Retinal pigment epithelial cell (primary cell): Measurements from ENCODE around the gene TPSAB1.
"Not testable (repeated sequence)": the region's sequence is repeated elsewhere in the genome, so short reads cannot be mapped to it uniquely, and the experiment has no call there.

Source experiments
- DNase-seq: peaks from one replicate; pipeline ENCODE4 v3.0.0-alpha.2; 2010; ENCODE audit warnings: low read depth
- H3K4me3 ChIP-seq: 2 replicates; pipeline ENCODE4 v1.5.1; 2011; ENCODE audit warnings: mild to moderate bottlenecking, low read length, control low read depth, moderate library complexity
- TF ChIP-seq, protein P1 (sequence below): conservative IDR thresholded peaks from 2 replicates; pipeline ENCODE4 v1.5.1; 2011; ENCODE audit warnings: low read depth, low read length, control low read depth, inconsistent platforms

The TPSAB1 gene

DNA sequence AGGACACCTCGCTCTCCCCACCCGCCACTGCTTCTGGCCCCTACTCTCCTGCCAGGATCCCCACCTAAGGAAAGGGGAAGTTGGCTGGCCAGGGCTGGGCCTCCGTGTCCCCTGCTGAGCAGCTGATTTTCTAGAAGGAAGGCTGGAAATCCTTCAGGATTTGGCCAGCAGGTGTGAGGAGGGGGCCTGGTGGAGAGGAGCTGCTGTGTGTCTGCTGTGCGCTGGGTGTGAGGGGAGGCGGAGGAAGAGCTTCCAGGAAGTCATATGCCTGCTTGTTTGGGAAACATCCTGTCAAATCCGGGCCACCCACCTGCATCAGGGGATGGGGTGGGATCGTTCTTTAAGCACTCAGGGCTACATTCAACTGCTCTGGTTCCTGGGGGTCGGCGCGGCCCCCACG, 44.0 kb upstream of the TPSAB1 start:
- no peak for DNase-seq
- H3K4me3 ChIP-seq = no peak overlapping the region
- TF ChIP-seq, protein P1, sequence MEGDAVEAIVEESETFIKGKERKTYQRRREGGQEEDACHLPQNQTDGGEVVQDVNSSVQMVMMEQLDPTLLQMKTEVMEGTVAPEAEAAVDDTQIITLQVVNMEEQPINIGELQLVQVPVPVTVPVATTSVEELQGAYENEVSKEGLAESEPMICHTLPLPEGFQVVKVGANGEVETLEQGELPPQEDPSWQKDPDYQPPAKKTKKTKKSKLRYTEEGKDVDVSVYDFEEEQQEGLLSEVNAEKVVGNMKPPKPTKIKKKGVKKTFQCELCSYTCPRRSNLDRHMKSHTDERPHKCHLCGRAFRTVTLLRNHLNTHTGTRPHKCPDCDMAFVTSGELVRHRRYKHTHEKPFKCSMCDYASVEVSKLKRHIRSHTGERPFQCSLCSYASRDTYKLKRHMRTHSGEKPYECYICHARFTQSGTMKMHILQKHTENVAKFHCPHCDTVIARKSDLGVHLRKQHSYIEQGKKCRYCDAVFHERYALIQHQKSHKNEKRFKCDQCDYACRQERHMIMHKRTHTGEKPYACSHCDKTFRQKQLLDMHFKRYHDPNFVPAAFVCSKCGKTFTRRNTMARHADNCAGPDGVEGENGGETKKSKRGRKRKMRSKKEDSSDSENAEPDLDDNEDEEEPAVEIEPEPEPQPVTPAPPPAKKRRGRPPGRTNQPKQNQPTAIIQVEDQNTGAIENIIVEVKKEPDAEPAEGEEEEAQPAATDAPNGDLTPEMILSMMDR = no peak

DNA sequence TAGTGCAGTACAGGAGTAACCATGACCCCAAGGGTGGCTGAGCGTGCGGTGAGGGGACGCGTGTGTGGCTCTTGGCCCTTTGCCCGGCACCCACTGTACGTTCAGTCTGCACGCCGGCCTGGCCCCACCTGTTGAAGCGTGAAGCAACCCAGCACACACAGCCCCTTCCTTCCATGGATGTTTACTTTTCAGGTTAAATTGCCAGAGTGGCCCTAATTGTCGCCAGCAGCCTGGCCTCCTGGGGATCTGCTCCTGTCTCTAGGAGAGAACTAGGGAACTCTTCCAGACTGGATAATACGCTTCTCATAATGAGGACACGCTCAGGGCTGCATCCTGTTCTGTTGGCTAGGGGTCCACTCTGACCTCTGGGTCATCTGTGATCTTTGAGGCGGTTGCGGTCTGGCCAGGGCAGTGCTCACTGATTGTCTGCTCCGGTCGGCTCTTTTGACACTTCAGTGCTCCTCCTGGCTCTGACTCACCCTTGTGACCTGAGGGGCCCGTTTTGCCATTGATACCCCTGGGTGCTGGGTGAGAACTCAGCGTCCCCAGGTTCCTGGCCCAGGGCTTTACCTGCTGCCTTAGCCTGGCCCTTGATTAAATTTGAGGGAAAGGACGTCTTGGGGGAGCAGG, 43.2 kb upstream of the TPSAB1 start:
- TF ChIP-seq, protein P1 = no peak
- H3K4me3 ChIP-seq = no peak overlapping the region

DNA sequence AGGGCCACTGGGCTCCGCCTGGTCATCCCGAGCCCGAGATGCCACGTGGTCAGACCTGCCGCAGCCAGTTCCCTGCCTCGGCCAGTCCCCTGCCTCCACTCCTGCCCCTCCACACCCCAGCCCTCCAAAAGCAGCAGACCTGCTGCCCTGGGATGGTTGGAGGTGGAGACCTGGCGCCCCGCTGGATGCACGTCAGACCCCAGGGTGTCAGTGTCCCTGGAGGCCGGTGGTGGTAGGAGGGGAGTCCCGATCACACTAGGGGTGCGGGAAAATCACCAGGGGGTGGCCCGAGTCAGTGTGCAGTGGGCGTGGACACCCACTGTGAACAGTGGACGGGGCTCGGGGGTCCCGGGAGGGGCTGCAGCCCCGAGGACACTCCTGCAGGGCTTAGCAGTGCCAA, 42.3 kb upstream of the TPSAB1 start:
- no peak overlapping the region for H3K4me3 ChIP-seq
- TF ChIP-seq, protein P1 = no peak
- no peak for DNase-seq

More for the DNA sequence above, 43.2 kb upstream of the TPSAB1 start:
- no peak for DNase-seq

DNA sequence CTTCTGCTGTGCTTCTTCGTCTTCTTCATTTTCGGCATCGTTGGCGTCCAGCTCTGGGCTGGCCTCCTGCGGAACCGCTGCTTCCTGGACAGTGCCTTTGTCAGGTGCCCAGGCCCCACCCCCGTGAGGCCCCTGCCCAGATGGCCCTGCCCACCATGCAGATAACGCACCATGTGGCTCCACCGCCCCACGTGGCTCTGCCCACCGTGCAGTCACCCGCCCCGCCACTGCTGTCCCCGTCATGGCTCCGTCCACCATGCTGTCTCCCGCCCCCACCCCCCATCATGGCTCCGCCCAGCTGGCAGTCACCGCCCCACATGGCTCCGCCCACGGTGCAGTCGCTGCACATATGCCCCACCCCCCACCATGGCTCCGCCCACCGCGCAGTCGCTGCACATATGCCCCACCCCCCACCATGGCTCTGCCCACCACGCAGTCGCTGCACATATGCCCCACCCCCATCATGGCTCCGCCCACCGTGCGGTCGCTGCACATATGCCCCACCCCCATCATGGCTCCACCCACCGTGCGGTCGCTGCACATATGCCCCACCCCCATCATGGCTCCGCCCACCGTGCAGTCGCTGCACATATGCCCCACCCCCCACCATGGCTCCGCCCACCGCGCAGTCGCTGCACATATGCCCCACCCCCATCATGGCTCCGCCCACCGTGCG, 41.7 kb upstream of the TPSAB1 start:
- not testable (repeated sequence) for DNase-seq, H3K4me3 ChIP-seq

DNA sequence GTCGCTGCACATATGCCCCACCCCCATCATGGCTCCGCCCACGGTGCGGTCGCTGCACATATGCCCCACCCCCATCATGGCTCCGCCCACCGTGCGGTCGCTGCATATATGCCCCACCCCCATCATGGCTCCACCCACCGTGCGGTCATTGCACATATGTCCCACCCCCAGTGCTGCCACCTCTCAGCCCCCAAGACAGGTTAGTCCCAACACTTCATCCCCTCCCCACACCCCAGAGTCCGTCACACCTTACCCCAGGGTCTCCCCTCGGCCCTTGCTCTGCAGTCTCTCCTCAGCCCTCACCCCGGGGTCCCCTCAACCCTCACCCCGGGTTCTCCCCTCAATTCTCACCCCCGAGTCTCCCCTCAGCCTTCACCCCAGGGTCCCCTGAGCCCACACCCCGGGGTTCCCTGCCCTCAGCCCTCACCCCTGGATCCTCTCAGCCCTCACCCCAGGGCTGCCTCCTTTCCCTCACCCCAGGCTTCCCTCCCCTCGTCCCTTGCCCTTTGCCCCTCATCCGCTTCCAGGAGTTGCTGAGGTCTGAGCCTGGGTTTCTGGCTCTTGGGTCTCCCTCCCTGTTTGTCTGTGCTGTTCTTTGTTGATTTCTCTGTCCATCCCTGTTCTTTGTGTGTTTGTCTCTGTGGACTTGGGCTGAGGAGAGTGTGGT, 41.0 kb upstream of the TPSAB1 start:
- no peak overlapping the region for H3K4me3 ChIP-seq

DNA sequence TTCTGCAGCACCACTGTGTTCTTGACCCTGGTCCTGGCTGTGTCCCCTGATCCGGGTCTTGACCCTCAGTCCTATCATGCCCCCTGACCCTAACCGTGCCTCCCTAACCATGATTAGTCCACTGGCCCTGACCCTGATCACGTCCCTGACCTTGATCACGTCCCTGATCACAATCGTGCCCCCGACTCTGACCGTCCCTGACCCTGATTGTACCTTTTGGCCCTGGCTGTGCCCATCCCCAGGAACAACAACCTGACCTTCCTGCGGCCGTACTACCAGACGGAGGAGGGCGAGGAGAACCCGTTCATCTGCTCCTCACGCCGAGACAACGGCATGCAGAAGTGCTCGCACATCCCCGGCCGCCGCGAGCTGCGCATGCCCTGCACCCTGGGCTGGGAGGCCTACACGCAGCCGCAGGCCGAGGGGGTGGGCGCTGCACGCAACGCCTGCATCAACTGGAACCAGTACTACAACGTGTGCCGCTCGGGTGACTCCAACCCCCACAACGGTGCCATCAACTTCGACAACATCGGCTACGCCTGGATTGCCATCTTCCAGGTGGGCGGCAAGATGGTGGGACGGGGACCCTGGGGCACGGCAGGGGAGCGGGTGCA, 40.4 kb upstream of the TPSAB1 start:
- H3K4me3 ChIP-seq = no peak overlapping the region
- TF ChIP-seq, protein P1 = no peak
- no peak for DNase-seq

More for the DNA sequence above, 41.0 kb upstream of the TPSAB1 start:
- TF ChIP-seq, protein P1 = no peak
- no peak for DNase-seq

DNA sequence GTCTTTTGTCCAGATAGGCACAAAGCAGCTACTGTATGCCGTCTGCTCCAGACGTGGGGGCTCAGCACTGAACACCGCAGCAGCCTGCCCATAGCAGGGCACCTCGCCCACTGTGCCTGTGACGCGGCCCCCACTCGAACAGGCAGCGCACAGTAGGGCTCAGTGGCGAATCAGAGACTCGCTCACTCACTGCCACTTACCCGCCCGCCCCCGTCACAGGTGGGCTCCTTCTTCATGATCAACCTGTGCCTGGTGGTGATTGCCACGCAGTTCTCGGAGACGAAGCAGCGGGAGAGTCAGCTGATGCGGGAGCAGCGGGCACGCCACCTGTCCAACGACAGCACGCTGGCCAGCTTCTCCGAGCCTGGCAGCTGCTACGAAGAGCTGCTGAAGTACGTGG, 39.1 kb upstream of the TPSAB1 start:
- DNase-seq = no peak
- no peak overlapping the region for H3K4me3 ChIP-seq
- TF ChIP-seq, protein P1 = no peak
